Dedifferentiated amniotic fluid mesenchymal stem cell (primary cell): Measurements from ENCODE around the gene ADARB2.

ENCODE experiments used
- DNase-seq: peaks from one replicate; pipeline ENCODE4 v3.0.0-alpha.2; 2016; ENCODE audit errors: extremely low spot score

The ADARB2 gene

GRCh38 chr10:1525354-1526162 is 211.8 kb downstream of the ADARB2 start:
- DNase-seq, result no peak

DNA sequence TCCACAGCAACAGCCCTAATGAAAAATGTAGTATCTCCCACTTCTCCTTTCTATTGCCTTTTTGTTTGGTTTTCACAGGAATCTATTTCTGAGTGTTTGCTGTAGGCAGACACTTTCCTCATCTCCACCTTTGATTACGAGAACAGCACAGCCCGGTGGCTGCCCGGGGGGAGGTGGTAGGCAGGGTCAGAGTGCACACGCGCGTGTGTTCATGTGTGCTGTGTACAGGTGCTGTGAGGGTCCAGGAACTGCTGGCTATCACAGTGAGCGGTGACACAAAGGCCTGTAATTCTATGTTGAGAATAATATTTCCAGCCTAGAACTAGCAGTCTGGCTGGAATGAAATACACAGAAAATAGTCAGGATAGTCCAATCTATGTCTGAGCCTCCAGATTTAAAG is 212.8 kb downstream of the ADARB2 start:
- no peak for DNase-seq

GRCh38 chr10:1523221-1523620 is 214.1 kb downstream of the ADARB2 start:
- DNase-seq, result no peak

DNA sequence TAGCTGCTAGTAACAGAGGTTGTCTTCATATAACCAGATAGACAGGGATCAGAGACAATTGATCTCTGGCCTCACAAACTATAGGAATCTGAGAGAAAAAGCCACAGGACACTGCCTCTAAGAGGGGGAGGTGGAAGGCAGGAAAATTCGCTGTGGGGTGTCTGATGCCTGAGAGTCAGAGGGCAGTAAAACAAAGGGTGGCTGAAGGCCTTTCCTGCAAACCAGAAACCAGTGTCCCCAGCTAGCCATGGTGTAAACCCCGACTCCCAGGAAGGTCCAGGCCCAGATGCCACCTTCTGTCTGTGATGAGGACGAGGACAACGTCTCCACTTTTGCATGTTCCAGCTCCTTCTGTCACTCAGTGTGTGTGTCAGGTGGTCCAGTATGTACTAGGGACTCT is 215.1 kb downstream of the ADARB2 start:
- DNase-seq, result no peak

GRCh38 chr10:1521741-1522140 is 215.6 kb downstream of the ADARB2 start:
- no peak for DNase-seq

DNA sequence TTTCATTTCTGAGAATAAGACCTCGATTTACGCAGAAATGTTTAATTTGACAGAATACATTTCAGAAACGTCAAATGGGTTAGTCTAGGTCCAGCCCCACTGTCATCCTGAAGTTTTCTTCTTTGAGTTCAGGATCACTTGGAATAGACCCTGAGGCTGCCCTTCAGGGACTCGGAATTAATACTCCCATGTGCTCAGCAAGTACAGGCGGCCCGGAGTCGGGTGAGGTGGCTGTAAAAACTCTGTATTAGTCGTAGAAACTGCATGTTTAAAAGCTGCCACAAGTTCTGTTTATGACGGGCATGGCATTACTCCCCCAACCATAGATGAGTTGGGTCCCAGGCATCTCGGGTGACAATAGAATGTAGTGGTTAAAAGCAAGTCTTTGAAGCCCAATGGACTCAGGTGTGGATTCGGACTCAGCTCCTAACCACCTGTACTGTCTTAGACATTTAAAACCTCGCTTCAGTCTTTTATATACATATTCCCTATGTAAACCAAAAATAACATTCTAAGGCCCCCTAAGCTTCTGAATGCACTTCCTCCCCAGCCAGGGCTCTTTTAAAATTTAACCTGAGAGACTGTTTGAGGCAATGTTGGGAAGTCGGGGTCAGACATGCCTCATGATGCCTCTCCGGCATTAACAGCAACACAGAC is 216.3 kb downstream of the ADARB2 start:
- DNase-seq, result no peak

GRCh38 chr10:1519391-1519790 is 217.9 kb downstream of the ADARB2 start:
- no peak for DNase-seq

DNA sequence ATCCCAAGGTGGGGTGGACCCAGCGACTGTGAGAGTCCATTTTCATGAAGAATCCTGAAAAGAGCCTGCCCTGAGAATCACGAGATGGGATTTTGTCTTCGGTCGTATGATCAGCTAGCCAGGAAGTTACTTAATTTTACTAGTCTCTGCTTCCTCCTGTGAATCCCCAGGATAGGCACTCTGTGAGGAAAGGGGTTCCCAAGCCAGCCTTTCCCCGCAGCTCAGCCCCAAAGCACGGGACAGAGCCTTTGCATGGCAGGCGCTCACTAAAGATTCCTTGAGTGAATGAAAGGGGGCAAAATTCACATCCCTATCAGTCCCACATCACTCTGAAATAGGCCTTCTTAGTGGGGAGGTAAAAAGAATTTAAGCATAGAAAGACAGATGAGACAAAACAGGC is 219.6 kb downstream of the ADARB2 start:
- DNase-seq, result no peak

GRCh38 chr10:1516492-1517165 is 220.7 kb downstream of the ADARB2 start:
- DNase-seq, result no peak

GRCh38 chr10:1515780-1516491 is 221.4 kb downstream of the ADARB2 start:
- no peak for DNase-seq

DNA sequence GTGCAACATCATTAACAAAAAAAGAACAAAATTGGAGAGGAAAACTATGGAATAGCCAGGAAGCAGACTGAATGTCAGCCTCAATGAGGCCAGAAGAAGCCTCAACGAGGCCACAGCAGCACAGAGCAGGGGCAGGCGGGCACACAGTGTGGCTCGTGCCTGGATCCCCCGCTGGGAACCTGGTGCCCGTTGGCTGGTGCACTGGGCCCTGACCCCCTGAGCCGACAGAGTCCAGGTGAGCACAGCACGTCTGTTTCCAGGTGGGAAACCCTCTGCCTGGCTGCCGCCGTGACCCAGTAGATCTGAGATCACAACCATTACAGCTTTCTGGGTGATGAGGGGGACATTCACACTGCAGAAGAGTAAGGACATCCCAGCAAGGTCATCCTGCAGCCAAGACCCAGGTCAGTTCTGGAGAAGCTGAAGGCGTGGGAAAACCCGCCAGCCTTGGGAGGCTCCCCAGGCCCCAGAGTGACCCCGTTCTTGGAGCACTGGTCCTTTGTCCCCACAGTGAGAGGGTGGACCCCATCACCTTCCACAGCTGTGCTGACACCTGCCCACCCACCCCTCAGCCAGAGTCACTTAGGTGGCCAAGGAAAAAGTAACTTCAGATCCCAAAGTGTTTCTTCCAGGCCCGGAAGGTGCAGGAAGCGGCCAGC is 222.1 kb downstream of the ADARB2 start:
- DNase-seq, result no peak

DNA sequence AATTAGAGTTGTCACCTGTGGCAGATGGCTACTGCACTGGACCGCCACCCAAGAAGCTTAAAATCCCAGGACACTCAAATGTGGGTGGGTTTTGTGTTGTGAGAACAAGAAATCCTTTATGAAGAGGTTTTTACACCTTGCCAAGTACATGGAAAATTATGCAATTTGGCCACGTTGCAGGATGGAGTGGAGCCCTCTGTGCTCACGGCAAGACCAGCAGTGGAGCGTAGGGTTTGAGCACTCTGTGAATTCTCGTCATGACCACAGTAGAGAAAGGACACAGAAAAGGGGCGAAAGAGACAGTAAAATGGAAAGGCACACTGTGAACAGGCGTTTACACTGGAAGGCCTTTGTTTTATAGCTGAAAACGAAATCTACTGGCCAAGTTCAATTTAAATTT is 222.6 kb downstream of the ADARB2 start:
- no peak for DNase-seq

DNA sequence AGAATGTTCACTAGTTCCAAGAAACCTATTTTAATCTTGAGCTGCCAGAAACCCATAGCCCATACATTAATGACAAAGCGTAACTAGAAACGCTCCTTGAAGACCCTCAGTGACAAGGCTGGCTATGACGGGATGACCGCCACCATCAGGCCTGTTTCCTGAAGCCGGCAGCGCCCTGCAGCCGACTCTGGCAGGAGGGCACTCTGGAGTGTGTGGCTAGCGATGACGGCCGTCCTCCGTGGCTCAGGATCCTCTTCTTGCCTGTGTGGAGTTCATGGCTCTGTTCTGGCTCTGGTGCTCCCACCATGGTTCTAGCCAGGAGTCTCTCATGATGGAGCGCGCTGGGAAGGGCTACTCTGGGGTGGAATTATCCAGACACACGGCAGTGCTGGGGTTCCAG is 224.1 kb downstream of the ADARB2 start:
- DNase-seq, result no peak

DNA sequence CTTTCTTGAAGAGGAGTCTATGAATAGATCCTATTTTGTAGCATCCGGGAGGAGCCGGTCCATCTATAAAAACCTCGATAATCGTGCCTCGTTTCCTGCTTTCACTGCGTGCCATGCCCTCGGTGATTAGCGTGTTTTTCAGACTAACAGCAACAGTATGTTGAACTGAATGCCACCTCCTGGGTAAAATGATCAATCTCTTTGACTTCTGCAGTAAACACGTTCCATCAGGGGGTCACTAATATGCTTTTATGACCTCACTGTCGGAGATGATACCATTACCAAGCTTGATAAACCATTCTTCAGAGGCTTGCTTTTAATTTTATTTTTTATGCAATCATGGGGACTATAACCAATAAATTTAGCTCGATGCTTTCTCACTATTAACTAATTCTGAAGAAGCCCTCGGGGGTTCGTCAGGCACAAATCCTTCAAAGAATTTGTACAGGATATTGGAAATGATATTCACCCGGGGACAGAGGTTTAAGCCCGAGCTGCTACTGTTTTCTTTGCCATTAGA is 228.3 kb downstream of the ADARB2 start:
- no peak for DNase-seq

- DNase-seq, result no peak
Measured at GRCh38 chr10:1508096-1508495, 229.2 kb downstream of the ADARB2 start.

GRCh38 chr10:1507436-1507835 is 229.9 kb downstream of the ADARB2 start:
- DNase-seq, result no peak

GRCh38 chr10:1504940-1505339 is 232.4 kb downstream of the ADARB2 start:
- no peak for DNase-seq

DNA sequence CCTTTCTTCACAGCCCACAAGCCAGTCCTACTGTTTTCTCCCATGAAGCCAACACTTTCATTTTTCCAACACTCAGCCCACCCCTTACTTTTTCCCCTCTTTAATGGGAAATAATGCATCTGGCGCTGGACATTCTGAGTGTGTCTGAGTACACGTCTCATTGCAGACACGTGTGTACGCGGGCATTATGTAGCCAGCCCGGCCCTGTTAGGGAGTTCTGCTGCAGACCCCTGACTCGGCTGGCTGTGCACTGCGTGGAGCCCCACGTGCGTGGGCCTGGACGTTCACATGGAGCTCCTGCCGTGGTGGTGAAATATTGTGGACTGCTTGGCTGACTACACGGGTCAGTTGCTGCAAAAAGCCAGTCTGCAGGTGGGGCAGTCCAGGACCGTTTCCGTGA is 233.0 kb downstream of the ADARB2 start:
- DNase-seq, result no peak

GRCh38 chr10:1502451-1502850 is 234.9 kb downstream of the ADARB2 start:
- no peak for DNase-seq

GRCh38 chr10:1499359-1499957 is 237.9 kb downstream of the ADARB2 start:
- no peak for DNase-seq

DNA sequence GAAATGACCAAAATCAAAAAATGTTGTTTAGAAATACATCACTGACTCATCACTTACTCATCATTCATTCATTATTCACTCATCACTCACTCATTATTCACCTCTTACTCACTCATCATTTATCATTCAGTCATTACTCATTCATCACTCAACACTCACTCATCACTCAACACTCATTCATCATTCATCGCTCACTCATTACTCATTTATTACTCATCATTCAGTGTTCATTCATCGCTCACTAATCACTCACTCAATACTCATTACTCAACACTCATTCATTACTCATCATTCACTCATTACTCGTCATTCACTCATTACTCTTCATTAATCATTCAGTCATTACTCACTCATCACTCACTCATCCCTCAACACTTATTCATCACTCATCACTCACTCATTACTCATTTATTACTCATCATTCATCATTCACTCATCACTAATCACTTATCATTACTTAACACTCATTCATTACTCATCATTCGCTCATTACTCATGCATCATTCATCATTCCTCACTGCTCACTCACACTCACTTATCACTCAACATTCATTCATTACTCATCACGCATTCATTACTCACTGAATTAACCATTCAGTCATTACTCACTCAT is 238.5 kb downstream of the ADARB2 start:
- DNase-seq, result no peak
